ENCODE data around the gene ZNHIT2. TPM values are rescaled to one million over a fixed set of nuclear protein-coding genes. Genes with fewer than 3 reads are reported as not detected.

The ZNHIT2 gene
- total and polyA plus RNA-seq, 10 of the 15 experiments (the other 5 are each of a cell fraction or from before 2014, with no cell fraction given), result 0.24 to 20.4 (median 15.5) TPM; not detected in 1

GRCh38 chr11:65087827-65088226 is 29.7 kb downstream of the ZNHIT2 start:
- H3K27ac ChIP-seq (ENCODE audit: control insufficient read depth, insufficient read depth), result no peak overlapping the region
- no peaks in the 10 kb centered on the region for H3K9me3 ChIP-seq (replicated peaks; ENCODE audit: control insufficient read depth, insufficient read depth, low read length)
- peaks cover 21% of the 10 kb centered on the region for H3K79me2 ChIP-seq (ENCODE audit: control insufficient read depth, insufficient read depth, low read length)
- peaks cover 6% of the 10 kb centered on the region for H3K4me1 ChIP-seq (ENCODE audit: control insufficient read depth, insufficient read depth, low read length)
- no peaks in the 10 kb centered on the region for H4K20me1 ChIP-seq (ENCODE audit: control insufficient read depth, insufficient read depth)
- no peaks in the 10 kb centered on the region for H3K27me3 ChIP-seq (replicated peaks in 1 of 2; ENCODE audit: control insufficient read depth in 2 of 2, insufficient read depth in 2 of 2, low read length in 1 of 2)
- no peak for DNase-seq (ENCODE audit: low read depth, low spot score)
- TF ChIP-seq USF2 (IDR thresholded peaks at IDR 0.05; ENCODE audit: borderline replicate concordance, low read depth, low read length) (no peak), HDAC2 (IDR thresholded peaks at IDR 0.05) (no peak), SREBF1 (IDR thresholded peaks at IDR 0.05; ENCODE audit: low read length) (no peak), CBFB (IDR thresholded peaks at IDR 0.05; ENCODE audit: low read depth) (no peak), STAT3 (IDR thresholded peaks at IDR 0.05; ENCODE audit: low read depth, low read length) (no peak), NRF1 (conservative IDR thresholded peaks at IDR 0.05; ENCODE audit: low read depth, low read length) (no peak), JUNB (IDR thresholded peaks at IDR 0.05) (no peak), SUZ12 (IDR thresholded peaks at IDR 0.05; ENCODE audit: unreplicated experiment) (no peak), TBL1XR1 (IDR thresholded peaks at IDR 0.05; ENCODE audit: low read depth, low read length) (no peak), NR2F1 (conservative IDR thresholded peaks at IDR 0.05) (no peak), WRNIP1 (IDR thresholded peaks at IDR 0.05; ENCODE audit: borderline replicate concordance, low read depth, low read length) (no peak), YBX1 (IDR thresholded peaks at IDR 0.05) (no peak), ZSCAN29 (IDR thresholded peaks at IDR 0.05) (no peak), MYB (IDR thresholded peaks at IDR 0.05; ENCODE audit: borderline replicate concordance, low read depth, low read length) (no peak), BHLHE40 (IDR thresholded peaks at IDR 0.05; ENCODE audit: borderline replicate concordance in 1 of 2, low read depth in 2 of 2, low read length in 1 of 2) (no peak), NBN (IDR thresholded peaks at IDR 0.05) (no peak), RFX5 (IDR thresholded peaks at IDR 0.05; ENCODE audit: low read depth, low read length) (no peak), ZNF592 (IDR thresholded peaks at IDR 0.05) (no peak)
- no TSS peak for BruUV-seq (replicated peaks)
- no peak overlapping the region for H3K4me3 ChIP-seq
- peaks cover 5 to 11% of the 10 kb centered on the region in 2 experiments for H3K36me3 ChIP-seq (ENCODE audit: control insufficient read depth in 2 of 2, insufficient read depth in 2 of 2, low read length in 1 of 2)
- WGBS (ENCODE audit: insufficient coverage, insufficient replicate concordance, low lambda C conversion rate, missing lambda C conversion rate), result 95% methylated on average over 15 of the region's 15 CpGs
- SMC1A ChIA-PET (ENCODE audit: uncharacterized antibody, unreplicated experiment), result no interaction called here
- RAD21 ChIA-PET (ENCODE audit: unreplicated experiment), result no interaction called here
- H3K4me2 ChIP-seq (ENCODE audit: control insufficient read depth, insufficient read depth), result no peak overlapping the region
- intact Hi-C loops (cut with micrococcal nuclease; ENCODE audit: unreplicated experiment), result no loop called here
- no peak overlapping the region for H3K9ac ChIP-seq (ENCODE audit: control insufficient read depth, insufficient read depth, low read length)
- POLR2A ChIA-PET, result no interaction called here
- H2AFZ ChIP-seq (ENCODE audit: control insufficient read depth, low read depth, low read length), result no peak overlapping the region
- FAIRE-seq, result no peak
- in situ Hi-C loops (cut with MboI), result no loop called here
- ATAC-seq, result no peak
- CTCF ChIA-PET, result interaction anchor here (0.6 kb wide), 1 partner anchor 59 kb away, joined by 3 read pairs; no protein-coding TSS in a partner anchor

All from GM12878 (cell line).